DND-41 (cell line): ENCODE data around the gene RAD51B.
A peak's percentile ranks its signal among the peaks of the same experiment; 100 is the strongest.

Experiments used
- ATAC-seq: fragments of 200-7000 bp; cut with Tn5 transposase; 3 replicates; pipeline ENCODE4 v1.9.1; 2021; ENCODE audit warnings: low read depth; ENCODE audit not compliant: insufficient read depth
- DNase-seq: peaks from one replicate; pipeline ENCODE4 v3.0.0-alpha.2; 2020
- H2AFZ ChIP-seq: 2 replicates; pipeline ENCODE4 v1.6.0; 2012; ENCODE audit warnings: low read depth, low read length
- H3K27ac ChIP-seq: 2 replicates; pipeline ENCODE4 v1.5.1; 2012; ENCODE audit warnings: low read length, inconsistent platforms
- H3K27me3 ChIP-seq: fragments of 200-600 bp; sonication (generic); 2 replicates; pipeline ENCODE4 v1.6.0; 2012; ENCODE audit warnings: low read length, mild to moderate bottlenecking, inconsistent platforms; ENCODE audit not compliant: insufficient read depth, poor library complexity
- H3K36me3 ChIP-seq: 2 replicates; pipeline ENCODE4 v1.5.1; 2012; ENCODE audit warnings: low read length, inconsistent platforms; ENCODE audit not compliant: insufficient read depth
- H3K4me1 ChIP-seq: 2 replicates; pipeline ENCODE4 v1.5.1; 2012; ENCODE audit warnings: mild to moderate bottlenecking, low read length; ENCODE audit not compliant: insufficient read depth
- H3K4me2 ChIP-seq: 2 replicates; pipeline ENCODE4 v1.6.0; 2012; ENCODE audit warnings: mild to moderate bottlenecking, moderate library complexity, low read length, inconsistent platforms; ENCODE audit not compliant: insufficient read depth
- H3K4me3 ChIP-seq, 2 experiments: fragments of 200-600 bp in 1 of 2; shearing (Covaris generic) in 1 of 2; 2 replicates each; pipeline ENCODE4 v1.5.1; 2012 to 2016; ENCODE audit warnings: inconsistent platforms in 2 of 2, low read length in 2 of 2, mild to moderate bottlenecking in 2 of 2, low read depth in 1 of 2, moderate library complexity in 1 of 2
- H3K79me2 ChIP-seq: 2 replicates; pipeline ENCODE4 v1.6.0; 2012; ENCODE audit warnings: low read length, inconsistent platforms; ENCODE audit not compliant: insufficient read depth
- H3K9ac ChIP-seq: 2 replicates; pipeline ENCODE4 v1.6.0; 2012; ENCODE audit warnings: low read depth, mild to moderate bottlenecking, inconsistent platforms, low read length, moderate library complexity
- H3K9me3 ChIP-seq: 2 replicates; pipeline ENCODE4 v1.5.1; 2012; ENCODE audit warnings: low read length, moderate library complexity, mild to moderate bottlenecking, inconsistent platforms; ENCODE audit not compliant: insufficient read depth, severe bottlenecking
- H4K20me1 ChIP-seq: 2 replicates; pipeline ENCODE4 v1.6.0; 2012; ENCODE audit warnings: low read length; ENCODE audit not compliant: insufficient read depth
- EZH2 ChIP-seq: IDR thresholded peaks from 3 replicates; pipeline ENCODE4 v1.6.1; 2012; ENCODE audit warnings: borderline replicate concordance, low read depth, mild to moderate bottlenecking, moderate library complexity, low read length, inconsistent platforms; ENCODE audit not compliant: severe bottlenecking
- TF ChIP-seq, protein P1 (sequence below): IDR thresholded peaks from 2 replicates; pipeline ENCODE4 v1.5.1; 2012; ENCODE audit warnings: borderline replicate concordance, low read length, moderate library complexity, mild to moderate bottlenecking; ENCODE audit not compliant: poor library complexity, severe bottlenecking; ENCODE audit errors: extremely low read depth

The RAD51B gene

GRCh38 chr14:68238976-68239375, 419.4 kb downstream of the RAD51B start:
- H3K27ac ChIP-seq: no peak overlapping the region
- no peak overlapping the region for H3K4me3 ChIP-seq
- no peaks in the 10 kb centered on the region for H3K36me3 ChIP-seq
- DNase-seq (peak; percentile 11), ATAC-seq (peak; percentile 27; the same call in 1 of the 3 replicates)
- H3K9me3 ChIP-seq: no peaks in the 10 kb centered on the region
- no peak overlapping the region for H2AFZ ChIP-seq
- peaks cover 4% of the 10 kb centered on the region; the same call in 1 of the 2 replicates for H3K4me1 ChIP-seq
- no peaks in the 10 kb centered on the region for H3K79me2 ChIP-seq
- TF ChIP-seq, protein P1, sequence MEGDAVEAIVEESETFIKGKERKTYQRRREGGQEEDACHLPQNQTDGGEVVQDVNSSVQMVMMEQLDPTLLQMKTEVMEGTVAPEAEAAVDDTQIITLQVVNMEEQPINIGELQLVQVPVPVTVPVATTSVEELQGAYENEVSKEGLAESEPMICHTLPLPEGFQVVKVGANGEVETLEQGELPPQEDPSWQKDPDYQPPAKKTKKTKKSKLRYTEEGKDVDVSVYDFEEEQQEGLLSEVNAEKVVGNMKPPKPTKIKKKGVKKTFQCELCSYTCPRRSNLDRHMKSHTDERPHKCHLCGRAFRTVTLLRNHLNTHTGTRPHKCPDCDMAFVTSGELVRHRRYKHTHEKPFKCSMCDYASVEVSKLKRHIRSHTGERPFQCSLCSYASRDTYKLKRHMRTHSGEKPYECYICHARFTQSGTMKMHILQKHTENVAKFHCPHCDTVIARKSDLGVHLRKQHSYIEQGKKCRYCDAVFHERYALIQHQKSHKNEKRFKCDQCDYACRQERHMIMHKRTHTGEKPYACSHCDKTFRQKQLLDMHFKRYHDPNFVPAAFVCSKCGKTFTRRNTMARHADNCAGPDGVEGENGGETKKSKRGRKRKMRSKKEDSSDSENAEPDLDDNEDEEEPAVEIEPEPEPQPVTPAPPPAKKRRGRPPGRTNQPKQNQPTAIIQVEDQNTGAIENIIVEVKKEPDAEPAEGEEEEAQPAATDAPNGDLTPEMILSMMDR: no peak
- no peak for TF ChIP-seq EZH2
- H3K9ac ChIP-seq: no peak overlapping the region
- H3K4me2 ChIP-seq: no peak overlapping the region
- H3K27me3 ChIP-seq: no peaks in the 10 kb centered on the region
- no peaks in the 10 kb centered on the region for H4K20me1 ChIP-seq

- Histone ChIP-seq H3K4me3 (no peak overlapping the region), H3K9me3 (no peaks in the 10 kb centered on the region), H4K20me1 (no peaks in the 10 kb centered on the region), H2AFZ (no peak overlapping the region), H3K27ac (no peak overlapping the region), H3K9ac (no peak overlapping the region), H3K27me3 (no peaks in the 10 kb centered on the region), H3K4me1 (peaks cover 4% of the 10 kb centered on the region; the same call in 1 of the 2 replicates), H3K79me2 (no peaks in the 10 kb centered on the region), H3K36me3 (no peaks in the 10 kb centered on the region), H3K4me2 (no peak overlapping the region)
- TF ChIP-seq, protein P1: no peak
- no peak for TF ChIP-seq EZH2
- ATAC-seq (no peak), DNase-seq (no peak)
Measured at GRCh38 chr14:68239988-68240771, 420.6 kb downstream of the RAD51B start.

GRCh38 chr14:68241862-68242487, 422.4 kb downstream of the RAD51B start:
- H3K9me3 ChIP-seq: no peaks in the 10 kb centered on the region
- H2AFZ ChIP-seq: no peak overlapping the region
- peaks cover 4% of the 10 kb centered on the region; the same call in 1 of the 2 replicates for H3K4me1 ChIP-seq
- H3K4me2 ChIP-seq: no peak overlapping the region
- H3K9ac ChIP-seq: no peak overlapping the region
- H3K4me3 ChIP-seq: no peak overlapping the region
- no peaks in the 10 kb centered on the region for H3K79me2 ChIP-seq
- H4K20me1 ChIP-seq: no peaks in the 10 kb centered on the region
- no peak for TF ChIP-seq EZH2
- TF ChIP-seq, protein P1: no peak
- no peak for ATAC-seq
- H3K36me3 ChIP-seq: no peaks in the 10 kb centered on the region
- H3K27ac ChIP-seq: no peak overlapping the region
- DNase-seq: no peak
- no peaks in the 10 kb centered on the region for H3K27me3 ChIP-seq
